Right lobe of liver (tissue), 6 donors: ENCODE results near the gene TPPP. TPM values are rescaled to one million over a fixed set of nuclear protein-coding genes. Genes with fewer than 3 reads are reported as not detected.
"Not testable (repeated sequence)": the region's sequence is repeated elsewhere in the genome, so short reads cannot be mapped to it uniquely, and the experiment has no call there.

ENCODE experiments used
- ATAC-seq, 4 donors: fragments of 200-7000 bp; cut with Tn5 transposase; one replicate each; pipeline ENCODE4 v1.9.1; 2020; ENCODE audit warnings: mild to moderate bottlenecking in 4 of 4, moderate library complexity in 4 of 4
- DNase-seq, 3 donors: peaks; one replicate each; pipeline ENCODE4 v3.0.0-alpha.2; 2020
- H3K27ac ChIP-seq, 3 donors: fragments of 200-600 bp; one replicate each; pipeline ENCODE4 v1.8.0; 2022
- H3K27me3 ChIP-seq, 2 donors: fragments of 200-600 bp; one replicate each; pipeline ENCODE4 v1.8.0; 2022
- H3K36me3 ChIP-seq, 4 donors: fragments of 200-600 bp; sonication (generic) in 1 of 4; one replicate each; pipeline versions ENCODE4 v1.5.1 to v1.8.0; 2017 to 2022; ENCODE audit warnings: control low read depth in 1 of 4
- H3K4me1 ChIP-seq, 4 donors: fragments of 200-600 bp; sonication (generic) in 1 of 4; one replicate each; pipeline versions ENCODE4 v1.5.1 to v1.8.0; 2017 to 2022; ENCODE audit warnings: control low read depth in 1 of 4
- H3K4me3 ChIP-seq, 3 donors: fragments of 200-600 bp; one replicate each; pipeline ENCODE4 v1.8.0; 2022
- H3K9me3 ChIP-seq, 4 donors: fragments of 200-600 bp; sonication (generic) in 1 of 4; one replicate each; pipeline versions ENCODE4 v1.5.1 to v1.8.0; 2017 to 2022; ENCODE audit warnings: control low read depth in 1 of 4
- CTCF ChIP-seq, 4 donors: fragments of 200-600 bp in 3 of 4; fragments of 450-650 bp in 1 of 4; IDR thresholded peaks; one replicate each; pipeline versions ENCODE4 v1.5.1 to v1.8.0; 2016 to 2022; ENCODE audit warnings: antibody characterized with exemption in 4 of 4, mild to moderate bottlenecking in 2 of 4
- POLR2A ChIP-seq: fragments of 450-650 bp; IDR thresholded peaks from one replicate; pipeline ENCODE4 v1.6.1; 2017; ENCODE audit warnings: antibody characterized with exemption, mild to moderate bottlenecking
- WGBS: methylation state at CpG from one replicate; pipeline ENCODE4 v1.1.6; 2018; ENCODE audit warnings: low coverage, low lambda C conversion rate; ENCODE audit not compliant: insufficient coverage; ENCODE audit errors: missing lambda C conversion rate; 5-methylcytosine and 5-hydroxymethylcytosine counted together
- intact Hi-C, 2 donors: fragments of 100-400 bp; cut with DNase I; formaldehyde crosslinking; loops; one replicate each; pipeline versions ENCODE4 v1.11.2 to v1.14.1; 2022
- total RNA-seq, 6 experiments: library from RNA; depleted of rRNA in 2 of 6; stranded (reverse); fragments of >200 nt in 2 of 6; fragmentation: NEBNext Ultra II Directional in 3 of 6; extraction: Animal tissue kit (Norgen Biotek cat#: 25700) in 3 of 6; gene quantifications; one replicate each; pipeline versions ENCODE4 v1.1.0 to v1.2.4, GENCODE V29; 2016 to 2023
- donor health status: DM: no; HTN: yes; CAD: no.
- donor health status: DM: no; HTN: no; CAD: no.
- donor health status: DM: no; HTN: no; CAD: no.
- donor health status: DM: no; HTN: yes; CAD: no.
- donor health status: DM: no; HTN: yes; CAD: no.

Gene TPPP
- total RNA-seq, 6 experiments from 2014 or later, result 1.9 to 4.3 (median 2.4) TPM

GRCh38 chr5:685262-686171, 7.6 kb downstream of the TPPP start:
- no peak for ATAC-seq
- no peaks in the 10 kb centered on the region for H3K9me3 ChIP-seq
- no peak overlapping the region for H3K27ac ChIP-seq
- no peak overlapping the region for H3K4me3 ChIP-seq
- no peak for DNase-seq
- H3K4me1 ChIP-seq, result no peaks in the 10 kb centered on the region
- intact Hi-C loops, result loop anchor here in 1 of 2 donors (10.0 kb wide), 1 partner anchor 89 kb away; no protein-coding TSS in a partner anchor
- no peaks in the 10 kb centered on the region for H3K27me3 ChIP-seq
- TF ChIP-seq CTCF (IDR thresholded peaks at IDR 0.05) (no peak), POLR2A (no peak)
- H3K36me3 ChIP-seq, result no peaks in the 10 kb centered on the region
- WGBS, result 100% methylated on average over 1 of the region's 24 CpGs

- 90% methylated on average over 2 of the region's 17 CpGs for WGBS
- peak in 3 of 4 donors; percentile 43 to 49 (median 44) for ATAC-seq
- no peak overlapping the region for H3K4me3 ChIP-seq
- TF ChIP-seq POLR2A, result no peak
- no peak for TF ChIP-seq CTCF (IDR thresholded peaks at IDR 0.05)
- no peaks in the 10 kb centered on the region for H3K4me1 ChIP-seq
- H3K9me3 ChIP-seq, result no peaks in the 10 kb centered on the region
- no peak overlapping the region for H3K27ac ChIP-seq
- intact Hi-C loops, result loop anchor here in 1 of 2 donors (10.0 kb wide), 1 partner anchor 90 kb away; no protein-coding TSS in a partner anchor
- H3K27me3 ChIP-seq, result no peaks in the 10 kb centered on the region
- peak in 1 of 3 donors; percentile 50 for DNase-seq
- no peaks in the 10 kb centered on the region for H3K36me3 ChIP-seq
Observed at GRCh38 chr5:684751-685216, 8.4 kb downstream of the TPPP start.

GRCh38 chr5:683551-684481, 9.3 kb downstream of the TPPP start:
- DNase-seq, result peak in 1 of 3 donors; percentile 58
- Histone ChIP-seq H3K9me3 (no peaks in the 10 kb centered on the region), H3K4me3 (no peak overlapping the region), H3K36me3 (no peaks in the 10 kb centered on the region), H3K4me1 (no peaks in the 10 kb centered on the region), H3K27me3 (no peaks in the 10 kb centered on the region), H3K27ac (no peak overlapping the region)
- ATAC-seq, result peak; percentile 31 to 76 (median 48)
- intact Hi-C loops, result loop anchor here in 1 of 2 donors (10.0 kb wide), 1 partner anchor 91 kb away; no protein-coding TSS in a partner anchor
- WGBS, result 93% methylated on average over 11 of the region's 30 CpGs
- TF ChIP-seq POLR2A, result no peak

- H3K4me3 ChIP-seq, H3K36me3 ChIP-seq, DNase-seq, H3K27ac ChIP-seq, H3K9me3 ChIP-seq, H3K4me1 ChIP-seq, ATAC-seq, H3K27me3 ChIP-seq: not testable (repeated sequence)
- whole genome bisulfite sequencing, result 60% methylated on average over 1 of the region's 17 CpGs
- intact Hi-C loops, result loop anchor here in 1 of 2 donors (10.0 kb wide), 1 partner anchor 92 kb away; no protein-coding TSS in a partner anchor
Observed at GRCh38 chr5:682651-683358, 10.3 kb downstream of the TPPP start.

GRCh38 chr5:682216-682615, 10.9 kb downstream of the TPPP start:
- not testable (repeated sequence) for H3K4me3 ChIP-seq, H3K27ac ChIP-seq, H3K27me3 ChIP-seq, H3K36me3 ChIP-seq, ATAC-seq, DNase-seq, H3K4me1 ChIP-seq, H3K9me3 ChIP-seq
- intact Hi-C loops, result loop anchor here in 1 of 2 donors (10.0 kb wide), 1 partner anchor 93 kb away; no protein-coding TSS in a partner anchor
- no CpG with 5 or more reads among the region's 3 CpGs for WGBS

GRCh38 chr5:681317-682191, 11.6 kb downstream of the TPPP start:
- not testable (repeated sequence) for H3K4me1 ChIP-seq, H3K27me3 ChIP-seq, H3K4me3 ChIP-seq, H3K36me3 ChIP-seq, DNase-seq, ATAC-seq, H3K9me3 ChIP-seq, H3K27ac ChIP-seq
- whole genome bisulfite sequencing, result 94% methylated on average over 5 of the region's 17 CpGs
- intact Hi-C loops, result loop anchor here in 1 of 2 donors (10.0 kb wide), 1 partner anchor 93 kb away; no protein-coding TSS in a partner anchor

- not testable (repeated sequence) for ATAC-seq, H3K27me3 ChIP-seq, H3K9me3 ChIP-seq, H3K27ac ChIP-seq, H3K36me3 ChIP-seq, DNase-seq, H3K4me1 ChIP-seq, H3K4me3 ChIP-seq
- WGBS, result 89% methylated on average over 7 of the region's 13 CpGs
- intact Hi-C loops, result loop anchor here in 1 of 2 donors (10.0 kb wide), 1 partner anchor 94 kb away; no protein-coding TSS in a partner anchor
Observed at GRCh38 chr5:680836-681235, 12.3 kb downstream of the TPPP start.
